GM12878 (cell line): Measurements from ENCODE around the gene ZBTB21. TPM values are rescaled to one million over a fixed set of nuclear protein-coding genes. Genes with fewer than 3 reads are reported as not detected.

Source experiments
- ATAC-seq: fragments of 200-7000 bp; cut with Tn5 transposase; 3 replicates; pipeline ENCODE4 v1.9.1; 2020; ENCODE audit warnings: mild to moderate bottlenecking, moderate library complexity
- BruUV-seq: library from RNA; stranded (reverse); fragments of 400-500 nt; replicated peaks from 2 replicates; lab custom pipeline; 2021; lab: Mats Ljungman, UMichigan
- CTCF ChIA-PET: fragments of 300-600 bp; sonication (Branson Sonifier 250); formaldehyde crosslinking; extraction: SDS; loops from one replicate; lab custom pipeline; 2021; ENCODE audit warnings: inconsistent platforms; lab: Yijun Ruan, JAX
- POLR2A ChIA-PET: fragments of 350-600 bp; formaldehyde crosslinking; extraction: SDS; loops from one replicate; lab custom pipeline; 2021; ENCODE audit warnings: inconsistent platforms; lab: Charles Lee
- RAD21 ChIA-PET: fragments of 300-600 bp; sonication (Branson Sonifier 250); formaldehyde crosslinking; loops from one replicate; lab custom pipeline; 2023; ENCODE audit warnings: antibody characterized with exemption; ENCODE audit not compliant: unreplicated experiment; lab: Charles Lee
- SMC1A ChIA-PET: fragments of 300-600 bp; sonication (Branson Sonifier 250); formaldehyde crosslinking; loops from one replicate; lab custom pipeline; 2023; ENCODE audit not compliant: unreplicated experiment, uncharacterized antibody; lab: Charles Lee
- DNase-seq: peaks from one replicate; pipeline ENCODE4 v3.0.0-alpha.2; 2011; ENCODE audit warnings: low read depth, low spot score
- FAIRE-seq: peaks from 3 replicates; lab custom pipeline; 2011; peaks lifted over from hg19 to GRCh38; lab: Jason Lieb, UNC
- H2AFZ ChIP-seq: 2 replicates; pipeline ENCODE4 v1.6.0; 2011; ENCODE audit warnings: low read depth, low read length, control low read depth; ENCODE audit not compliant: control insufficient read depth
- H3K27ac ChIP-seq: 2 replicates; pipeline ENCODE4 v1.5.1; 2011; ENCODE audit warnings: control low read depth; ENCODE audit not compliant: control insufficient read depth, insufficient read depth
- H3K27me3 ChIP-seq, 2 experiments: replicated peaks in 1 of 2; 2 replicates each; pipeline versions ENCODE4 v1.6.0 to v1.6.1; 2011; ENCODE audit warnings: low read length in 1 of 2; ENCODE audit not compliant: control insufficient read depth in 2 of 2, insufficient read depth in 2 of 2
- H3K36me3 ChIP-seq, 2 experiments: 2 replicates each; pipeline ENCODE4 v1.5.1; 2011; ENCODE audit warnings: low read length in 1 of 2; ENCODE audit not compliant: control insufficient read depth in 2 of 2, insufficient read depth in 2 of 2
- H3K4me1 ChIP-seq: 2 replicates; pipeline ENCODE4 v1.6.1; 2011; ENCODE audit warnings: mild to moderate bottlenecking, low read length, moderate library complexity, mixed read lengths; ENCODE audit not compliant: control insufficient read depth, insufficient read depth
- H3K4me2 ChIP-seq: 2 replicates; pipeline ENCODE4 v1.6.0; 2011; ENCODE audit warnings: control low read depth; ENCODE audit not compliant: control insufficient read depth, insufficient read depth
- H3K4me3 ChIP-seq: fragments of 200-600 bp; sonication (generic); 2 replicates; pipeline ENCODE4 v1.5.1; 2016
- H3K79me2 ChIP-seq: 2 replicates; pipeline ENCODE4 v1.6.0; 2011; ENCODE audit warnings: low read length; ENCODE audit not compliant: control insufficient read depth, insufficient read depth
- H3K9ac ChIP-seq: 2 replicates; pipeline ENCODE4 v1.8.0; 2011; ENCODE audit warnings: low read length, control low read depth, mixed read lengths; ENCODE audit not compliant: control insufficient read depth, insufficient read depth
- H3K9me3 ChIP-seq: replicated peaks from 3 replicates; pipeline ENCODE4 v1.5.1; 2011; ENCODE audit warnings: mild to moderate bottlenecking, low read length; ENCODE audit not compliant: control insufficient read depth, insufficient read depth
- H4K20me1 ChIP-seq: 2 replicates; pipeline ENCODE4 v1.6.0; 2011; ENCODE audit not compliant: control insufficient read depth, insufficient read depth
- ASH2L ChIP-seq: fragments of 300-600, 200-600 bp; sonication (generic); IDR thresholded peaks from 2 replicates; pipeline ENCODE4 v1.6.1; 2017; ENCODE audit warnings: low read depth, mild to moderate bottlenecking, borderline replicate concordance
- CBX3 ChIP-seq: fragments of 200-600 bp; sonication (generic); IDR thresholded peaks from 2 replicates; pipeline ENCODE4 v1.6.1; 2016; ENCODE audit warnings: low read depth, borderline replicate concordance
- CTCF ChIP-seq, 3 experiments: IDR thresholded peaks in 2 of 3; conservative IDR thresholded peaks in 1 of 3; 2 replicates each; pipeline ENCODE4 v1.5.1; 2011; ENCODE audit warnings: low read depth in 3 of 3, low read length in 3 of 3, mild to moderate bottlenecking in 3 of 3, control low read depth in 2 of 3, moderate library complexity in 2 of 3, inconsistent platforms in 1 of 3, mixed read lengths in 1 of 3; ENCODE audit not compliant: control insufficient read depth in 2 of 3, insufficient read depth in 1 of 3; ENCODE audit errors: extremely low read depth in 1 of 3
- HDGF ChIP-seq: fragments of 450-650 bp; IDR thresholded peaks from 2 replicates; pipeline ENCODE4 v1.6.1; 2016; ENCODE audit warnings: antibody characterized with exemption
- JUNB ChIP-seq: IDR thresholded peaks from 2 replicates; pipeline ENCODE4 v1.6.1; 2016; ENCODE audit warnings: antibody characterized with exemption, mild to moderate bottlenecking
- LARP7 ChIP-seq: fragments of 450-650 bp; IDR thresholded peaks from 2 replicates; pipeline ENCODE4 v1.6.1; 2017; ENCODE audit warnings: mild to moderate bottlenecking
- MLLT1 ChIP-seq: fragments of 450-650 bp; IDR thresholded peaks from 2 replicates; pipeline ENCODE4 v1.6.1; 2016; ENCODE audit warnings: mild to moderate bottlenecking
- PML ChIP-seq: IDR thresholded peaks from 2 replicates; pipeline ENCODE4 v1.6.1; 2012; ENCODE audit warnings: low read length, inconsistent platforms
- SMC3 ChIP-seq: IDR thresholded peaks from 2 replicates; pipeline ENCODE4 v1.6.1; 2011; ENCODE audit warnings: low read length, improper control_type of control experiment, borderline replicate concordance
- SUPT20H ChIP-seq: IDR thresholded peaks from 2 replicates; pipeline ENCODE4 v1.6.1; 2011; ENCODE audit warnings: low read depth, mild to moderate bottlenecking, low read length, moderate library complexity, borderline replicate concordance; ENCODE audit not compliant: control insufficient read depth
- ZNF207 ChIP-seq: fragments of 450-650 bp; IDR thresholded peaks from 2 replicates; pipeline ENCODE4 v1.6.1; 2014; ENCODE audit warnings: antibody characterized with exemption, mild to moderate bottlenecking, borderline replicate concordance
- WGBS: methylation state at CpG from one replicate; pipeline ENCODE4 v1.1.6; 2016; ENCODE audit warnings: low lambda C conversion rate; ENCODE audit not compliant: insufficient replicate concordance, insufficient coverage; ENCODE audit errors: missing lambda C conversion rate; 5-methylcytosine and 5-hydroxymethylcytosine counted together
- in situ Hi-C: fragments of 300-500 bp; cut with MboI; formaldehyde crosslinking; loops from 9 replicates; pipeline ENCODE4 v1.14.3; 2018; ENCODE audit warnings: mixed read lengths
- intact Hi-C: fragments of 100-400 bp; cut with micrococcal nuclease; formaldehyde crosslinking; loops from one replicate; pipeline ENCODE4 v1.14.2; 2022; ENCODE audit not compliant: unreplicated experiment
- polyA plus RNA-seq, 11 experiments: library from polyadenylated mRNA; depleted of rRNA in 4 of 11; unstranded in 6 of 11; stranded (reverse) in 5 of 11; fragments of >200 nt; fragmentation: Nextera tagmentation in 4 of 11; fragmentation: Illumina TruSeq in 1 of 11; extraction: Ambion mirVana in 4 of 11; extraction: Trizol in 1 of 11; gene quantifications; 1 replicate in 1 of 11; 2 replicates in 10 of 11; pipeline versions ENCODE4 v1.2.1 to v1.2.3, GENCODE V29; 2011 to 2016; ENCODE audit warnings: inconsistent platforms in 2 of 11, missing spikeins in 2 of 11, low read depth in 1 of 11
- total RNA-seq, 4 experiments: library from RNA; depleted of rRNA in 3 of 4; stranded (reverse); fragments of >200 nt in 3 of 4; fragmentation: Illumina TruSeq in 1 of 4; extraction: Trizol in 1 of 4; gene quantifications; 2 replicates each; pipeline versions ENCODE4 v1.2.1 to v1.2.3, GENCODE V29; 2013 to 2021

ZBTB21 gene
- total and polyA plus RNA-seq, 10 of the 15 experiments (the other 5 are each of a cell fraction or from before 2014, with no cell fraction given): 1.8 to 21.6 (median 10.6) TPM

GRCh38 chr21:42006765-42007164, 3.4 kb downstream of the ZBTB21 start (continued):
- TF ChIP-seq SUPT20H (no peak), CBX3 (no peak)
- TF ChIP-seq, all 136 proteins: peak for 0

GRCh38 chr21:42004406-42005199, 5.6 kb downstream of the ZBTB21 start:
- intact Hi-C loops (loop anchor here (5.0 to 10.0 kb wide), 4 partner anchors 52 to 640 kb away; partner anchors contain the start of genes C2CD2, MX2 and PRDM15), in situ Hi-C loops (loop anchor here (5.0 kb wide), 1 partner anchor 77 kb away; no protein-coding TSS in a partner anchor)
- peaks cover 71% of the 10 kb centered on the region for H3K79me2 ChIP-seq
- 96% methylated on average over 5 of the region's 5 CpGs for WGBS
- H2AFZ ChIP-seq: no peak overlapping the region
- H3K9ac ChIP-seq: no peak overlapping the region
- RAD21 ChIA-PET: interaction anchor here (0.8 to 2.4 kb wide), 7 partner anchors 37 to 127 kb away, joined by 3 to 6 read pairs (median 4); no protein-coding TSS in a partner anchor
- H3K4me3 ChIP-seq: no peak overlapping the region
- CTCF ChIA-PET: interaction anchor here (1.0 to 3.5 kb wide), 9 partner anchors 15 to 127 kb away, joined by 3 to 23 read pairs (median 7); no protein-coding TSS in a partner anchor
- peak overlapping the region; percentile 38; the same call in 1 of the 2 replicates for H3K4me2 ChIP-seq
- DNase-seq: no peak
- SMC1A ChIA-PET: interaction anchor here (1.0 to 3.8 kb wide), 13 partner anchors 11 to 141 kb away, joined by 3 to 41 read pairs (median 5); partner anchors contain the start of gene PRDM15
- TF ChIP-seq MLLT1 (no peak), JUNB (no peak), CTCF (IDR thresholded peaks at IDR 0.05 in 2 of 3, conservative IDR thresholded peaks at IDR 0.05 in 1 of 3; ENCODE audit: control insufficient read depth in 2 of 3, extremely low read depth in 1 of 3, insufficient read depth in 1 of 3, low read depth in 3 of 3, low read length in 3 of 3) (no peak), ASH2L (no peak), LARP7 (no peak), PML (no peak), HDGF (no peak), SMC3 (no peak), ZNF207 (no peak)
- POLR2A ChIA-PET: interaction anchor here (0.5 to 1.1 kb wide), 3 partner anchors 79 to 642 kb away, joined by 4 to 5 read pairs (median 4); no protein-coding TSS in a partner anchor
- no peaks in the 10 kb centered on the region for H3K27me3 ChIP-seq
- no peak for FAIRE-seq
- no TSS peak for BruUV-seq
- H3K27ac ChIP-seq: peak overlapping the region; percentile 28; the same call in 1 of the 2 replicates
- H3K36me3 ChIP-seq: peaks cover 0 to 14% of the 10 kb centered on the region in 2 experiments; a peak in 2 of 4 replicates
- H4K20me1 ChIP-seq: no peaks in the 10 kb centered on the region
- H3K4me1 ChIP-seq: peaks cover 21% of the 10 kb centered on the region
- no peak for ATAC-seq
- H3K9me3 ChIP-seq: no peaks in the 10 kb centered on the region
